Lung (tissue), 12 donors: ENCODE measurements around the gene ZNF205. TPM values are rescaled to one million over a fixed set of nuclear protein-coding genes. Genes with fewer than 3 reads are reported as not detected.

Experiments
- ATAC-seq: fragments of 200-7000 bp; cut with Tn5 transposase; one replicate; pipeline ENCODE4 v1.9.1; 2020; ENCODE audit warnings: moderate number of reproducible peaks; ENCODE audit not compliant: insufficient read depth, low FRiP score
- DNase-seq, 3 donors: peaks; one replicate each; pipeline ENCODE4 v3.0.0-alpha.2; 2013 to 2017
- H3K27ac ChIP-seq, 2 donors: one replicate each; pipeline ENCODE4 v1.5.1; 2013; ENCODE audit warnings: mild to moderate bottlenecking in 2 of 2, moderate library complexity in 2 of 2, control low read depth in 1 of 2, inconsistent platforms in 1 of 2, low read depth in 1 of 2, low read length in 1 of 2
- H3K27me3 ChIP-seq, 3 donors: one replicate each; pipeline ENCODE4 v1.5.1; 2013; ENCODE audit warnings: low read length in 2 of 3; ENCODE audit not compliant: control insufficient read depth in 3 of 3, insufficient read depth in 3 of 3
- H3K36me3 ChIP-seq, 4 donors: one replicate each; pipeline ENCODE4 v1.5.1; 2013; ENCODE audit warnings: low read length in 4 of 4, mild to moderate bottlenecking in 1 of 4, moderate library complexity in 1 of 4; ENCODE audit not compliant: control insufficient read depth in 4 of 4, insufficient read depth in 4 of 4
- H3K4me1 ChIP-seq, 5 donors: one replicate each; pipeline ENCODE4 v1.5.1; 2013; ENCODE audit warnings: low read length in 5 of 5, mild to moderate bottlenecking in 2 of 5, moderate library complexity in 1 of 5; ENCODE audit not compliant: control insufficient read depth in 5 of 5, insufficient read depth in 5 of 5
- H3K4me3 ChIP-seq: one replicate; pipeline ENCODE4 v1.5.1; 2013; ENCODE audit warnings: mild to moderate bottlenecking, control low read depth, moderate library complexity
- H3K9ac ChIP-seq, 2 donors: one replicate each; pipeline ENCODE4 v1.5.1; 2013; ENCODE audit warnings: low read length in 2 of 2, control low read depth in 1 of 2; ENCODE audit not compliant: insufficient read depth in 1 of 2
- H3K9me3 ChIP-seq, 4 donors: one replicate each; pipeline ENCODE4 v1.5.1; 2013; ENCODE audit warnings: low read length in 3 of 4, mild to moderate bottlenecking in 1 of 4, moderate library complexity in 1 of 4; ENCODE audit not compliant: control insufficient read depth in 4 of 4, insufficient read depth in 3 of 4
- CTCF ChIP-seq: IDR thresholded peaks from 2 replicates; pipeline ENCODE4 v1.5.1; 2012; ENCODE audit warnings: mild to moderate bottlenecking; ENCODE audit errors: control extremely low read depth, extremely low read depth
- WGBS, 2 donors: extraction: QIAGEN DNeasy Blood & Tissue Kit; methylation state at CpG; one replicate each; pipeline ENCODE4 v1.1.7; 2013; 5-methylcytosine and 5-hydroxymethylcytosine counted together
- polyA plus RNA-seq, 2 donors: library from polyadenylated mRNA; stranded (reverse); fragments of 200-250 nt; gene quantifications; one replicate each; pipeline ENCODE4 v1.2.1, GENCODE V29; 2013
- total RNA-seq, 2 donors: library from RNA; depleted of rRNA in 1 of 2; stranded (reverse); fragments of >200 nt in 1 of 2; gene quantifications; one replicate each; pipeline ENCODE4 v1.2.1, GENCODE V29; 2014 to 2021
- donor health status: control.
- donor health status: control.
- donor health status: Bipolar disorder and iron deficiency.
- donor health status: healthy.
- donor health status: DM: yes; HTN: yes; CAD: no.

ZNF205 gene
- total and polyA plus RNA-seq, 4 donors: 9.8 to 33.0 (median 11.5) TPM

GRCh38 chr16:3147046-3147756 lies 34.8 kb downstream of the ZNF205 start:
- no peak for TF ChIP-seq CTCF
- no peaks in the 10 kb centered on the region for H3K27me3 ChIP-seq
- WGBS, 2 donors: 91 to 94% methylated on average over 15 to 16 of the region's 16 CpGs
- no peak overlapping the region for H3K9ac ChIP-seq
- no peak overlapping the region for H3K27ac ChIP-seq
- no peak for DNase-seq
- peaks cover 0 to 8% (median 0%) of the 10 kb centered on the region in 4 donors for H3K36me3 ChIP-seq
- peaks cover 0 to 14% (median 0%) of the 10 kb centered on the region in 5 donors for H3K4me1 ChIP-seq
- no peaks in the 10 kb centered on the region for H3K9me3 ChIP-seq
- ATAC-seq: no peak
- no peak overlapping the region for H3K4me3 ChIP-seq

- DNase-seq (no peak), ATAC-seq (no peak)
- WGBS, 2 donors: 92 to 97% methylated on average over 5 of the region's 5 CpGs
- H3K9me3 ChIP-seq: no peaks in the 10 kb centered on the region
- H3K27me3 ChIP-seq: no peaks in the 10 kb centered on the region
- no peak overlapping the region for H3K4me3 ChIP-seq
- TF ChIP-seq CTCF: no peak
- no peak overlapping the region for H3K27ac ChIP-seq
- peaks cover 0 to 20% (median 0%) of the 10 kb centered on the region in 5 donors for H3K4me1 ChIP-seq
- H3K9ac ChIP-seq: no peak overlapping the region
- peaks cover 0 to 4% (median 0%) of the 10 kb centered on the region in 4 donors for H3K36me3 ChIP-seq
These were observed 35.3 kb downstream of the ZNF205 start for GRCh38 chr16:3147757-3148104.

GRCh38 chr16:3148256-3149192 lies 36.1 kb downstream of the ZNF205 start:
- Histone ChIP-seq H3K27me3 (no peaks in the 10 kb centered on the region), H3K9ac (no peak overlapping the region), H3K27ac (no peak overlapping the region), H3K36me3 (no peaks in the 10 kb centered on the region), H3K9me3 (no peaks in the 10 kb centered on the region), H3K4me3 (no peak overlapping the region), H3K4me1 (peaks cover 0 to 20% (median 0%) of the 10 kb centered on the region in 5 donors)
- ATAC-seq (no peak), DNase-seq (no peak)
- WGBS, 2 donors: 95 to 96% methylated on average over 13 of the region's 13 CpGs
- TF ChIP-seq CTCF: no peak
